GM18505 (cell line): ENCODE results near the gene LINGO4.

ENCODE experiments used
- ATAC-seq: cut with Tn5 transposase; IDR thresholded peaks from one replicate; pipeline ENCODE4 v1.9.1; 2021; ENCODE audit not compliant: unreplicated experiment
- POLR2A ChIP-seq: IDR thresholded peaks from 4 replicates; pipeline ENCODE4 v1.6.1; 2011; ENCODE audit warnings: borderline replicate concordance; ENCODE audit not compliant: insufficient read depth, insufficient read length; ENCODE audit errors: extremely low read depth

Gene LINGO4

GRCh38 chr1:151829352-151830046 is 24.3 kb upstream of the LINGO4 start:
- no peak for TF ChIP-seq POLR2A
- no peak for ATAC-seq

DNA sequence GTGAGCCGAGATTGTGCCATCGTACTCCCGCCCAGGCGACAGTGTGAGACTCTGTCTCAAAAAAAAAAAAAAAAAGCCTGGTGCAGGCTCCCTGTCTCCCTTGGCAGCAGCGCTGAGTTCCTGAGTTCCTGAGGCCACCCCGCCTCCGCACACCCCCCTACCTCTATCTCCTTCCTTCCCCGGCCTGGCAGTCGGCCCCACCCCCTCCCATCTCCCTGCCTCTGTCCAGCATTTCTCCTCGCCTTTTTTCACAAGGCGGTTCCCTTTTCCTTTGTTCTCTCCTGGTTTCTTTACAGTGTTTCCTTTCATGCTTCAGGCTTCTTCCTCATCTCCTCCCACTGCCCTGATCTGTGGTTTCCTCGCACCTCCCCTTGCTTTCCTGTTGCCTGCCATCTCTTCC is 23.7 kb upstream of the LINGO4 start:
- no peak for TF ChIP-seq POLR2A
- ATAC-seq: no peak

GRCh38 chr1:151827853-151828252 is 22.6 kb upstream of the LINGO4 start:
- no peak for ATAC-seq
- no peak for TF ChIP-seq POLR2A

GRCh38 chr1:151825751-151826660 is 20.8 kb upstream of the LINGO4 start:
- TF ChIP-seq POLR2A: no peak
- ATAC-seq: no peak

DNA sequence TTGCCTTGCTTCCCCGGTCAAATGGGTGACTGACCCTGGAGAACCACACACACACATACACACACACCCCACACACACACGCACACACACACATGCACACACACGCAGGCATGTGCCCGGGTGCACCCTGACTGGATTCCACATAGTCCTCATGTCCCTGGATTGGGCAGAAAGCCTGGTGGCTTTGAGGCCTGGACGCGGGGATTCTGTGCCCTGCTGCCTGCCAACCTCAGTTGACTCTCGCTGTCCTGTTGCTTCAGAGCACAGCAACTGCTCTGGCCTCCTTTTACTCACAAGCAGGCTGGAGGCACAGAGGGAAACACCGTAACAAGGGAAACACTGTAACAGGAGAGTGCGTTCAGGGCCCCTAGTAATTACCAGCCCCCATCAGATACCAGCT is 20.0 kb upstream of the LINGO4 start:
- no peak for TF ChIP-seq POLR2A
- no peak for ATAC-seq

- no peak for ATAC-seq
- TF ChIP-seq POLR2A: no peak
Observed at GRCh38 chr1:151823175-151823574, 18.0 kb upstream of the LINGO4 start.

- TF ChIP-seq POLR2A: no peak
- no peak for ATAC-seq
Observed at GRCh38 chr1:151822404-151822803, 17.2 kb upstream of the LINGO4 start.

- no peak for ATAC-seq
- TF ChIP-seq POLR2A: no peak
Observed at GRCh38 chr1:151820940-151821339, 15.7 kb upstream of the LINGO4 start.

GRCh38 chr1:151819976-151820623 is 14.9 kb upstream of the LINGO4 start:
- TF ChIP-seq POLR2A: no peak
- no peak for ATAC-seq

DNA sequence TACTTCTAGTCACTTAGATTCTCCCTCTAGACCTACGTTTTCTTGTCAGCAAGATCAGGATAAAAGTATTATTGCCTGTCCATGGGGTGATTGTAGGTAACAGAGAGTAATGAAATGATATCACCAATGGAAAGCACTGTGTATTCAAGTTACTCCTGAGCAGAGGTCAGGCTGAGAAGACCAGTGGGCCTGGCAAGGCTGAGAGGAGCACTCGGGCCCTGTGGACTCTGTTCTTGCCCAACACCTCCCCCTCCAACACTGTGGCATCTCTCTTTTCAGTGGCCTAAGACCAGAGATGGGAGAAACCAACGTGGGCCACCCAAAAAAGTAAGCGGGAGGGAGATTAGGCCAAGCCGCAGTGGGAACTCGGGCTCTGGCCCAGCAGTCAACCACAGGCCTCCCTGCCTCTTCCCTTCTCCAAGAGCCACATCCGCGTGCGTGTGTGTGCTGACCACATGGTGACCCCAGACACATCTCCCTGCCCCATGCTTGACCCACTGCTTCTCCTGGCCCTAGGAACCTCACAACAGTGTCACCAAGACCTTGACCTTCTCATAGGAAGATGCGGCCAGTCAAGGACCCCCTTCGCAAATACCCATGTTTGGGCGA is 14.1 kb upstream of the LINGO4 start:
- TF ChIP-seq POLR2A: no peak
- no peak for ATAC-seq

GRCh38 chr1:151817353-151817730 is 12.1 kb upstream of the LINGO4 start:
- ATAC-seq: no peak
- no peak for TF ChIP-seq POLR2A

DNA sequence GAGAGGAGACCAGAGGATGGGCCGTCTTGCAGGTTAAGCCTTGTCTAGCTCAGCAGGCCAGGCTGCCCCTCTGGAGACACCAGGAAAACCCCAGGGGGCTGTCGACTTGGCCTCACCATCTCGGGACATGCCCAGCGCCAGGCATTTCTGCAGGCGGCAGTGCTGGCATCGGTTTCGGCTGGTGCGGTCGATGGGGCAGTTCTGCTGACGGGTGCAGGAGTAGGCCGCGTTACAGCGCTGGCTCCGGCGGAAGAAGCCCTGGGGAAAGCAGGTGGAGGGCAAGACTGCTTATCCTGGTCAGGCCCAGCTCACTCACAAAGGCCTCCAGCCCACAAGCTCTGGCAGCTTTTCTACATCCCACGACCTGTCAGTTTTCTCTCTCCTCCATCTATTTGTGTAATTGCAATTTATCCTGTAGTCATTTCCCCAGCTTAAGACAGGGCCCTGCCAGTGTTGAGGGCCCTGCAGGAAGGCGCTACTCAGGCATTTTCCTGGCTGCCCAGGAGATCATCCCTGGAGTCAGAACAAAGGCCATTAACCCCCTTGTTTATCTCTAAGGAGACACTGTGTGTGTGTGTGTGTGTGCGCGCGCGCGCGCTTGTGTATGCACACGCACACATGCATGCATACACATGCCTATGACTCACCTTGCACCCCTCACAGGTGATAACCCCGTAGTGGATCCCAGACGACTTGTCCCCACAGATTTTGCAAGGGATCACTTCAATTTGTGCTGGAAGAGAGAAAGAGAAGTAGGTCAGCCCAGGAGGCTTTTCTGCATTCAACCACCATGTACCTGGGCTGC is 11.5 kb upstream of the LINGO4 start:
- ATAC-seq: no peak

More for the DNA sequence above, 11.5 kb upstream of the LINGO4 start:
- no peak for TF ChIP-seq POLR2A
